ENCODE measurements around the gene GRXCR2. TPM values are rescaled to one million over a fixed set of nuclear protein-coding genes. Genes with fewer than 3 reads are reported as not detected.

Gene GRXCR2
- total RNA-seq, 1 experiment from 2014 or later = not detected

- no peak overlapping the region for H3K27ac ChIP-seq (ENCODE audit: low read depth, low read length)
- ChIA-PET CTCF (no interaction called here), RAD21 (ENCODE audit: low non-redundant PET in 1 of 2, low total read pairs in 2 of 2, uncharacterized antibody in 2 of 2, unreplicated experiment in 2 of 2) (no interaction called here), POLR2A (no interaction called here)
- no peak overlapping the region for H2AFZ ChIP-seq (ENCODE audit: low read depth, low read length, poor library complexity, severe bottlenecking)
- no peaks in the 10 kb centered on the region for H3K9me3 ChIP-seq (ENCODE audit: control insufficient read depth in 1 of 2, insufficient read depth in 1 of 2, low read depth in 1 of 2, low read length in 2 of 2)
- DNase-seq (ENCODE audit: low read depth, low spot score) (no peak), ATAC-seq (no peak)
- no peak overlapping the region for H3K4me2 ChIP-seq (ENCODE audit: low read length)
- H3K36me3 ChIP-seq (ENCODE audit: control insufficient read depth in 1 of 2, insufficient read depth in 2 of 2, low read length in 2 of 2) = no peaks in the 10 kb centered on the region
- H3K9ac ChIP-seq (ENCODE audit: low read length) = no peak overlapping the region
- intact Hi-C loops (cut with micrococcal nuclease) = no loop called here
- no peaks in the 10 kb centered on the region for H3K79me2 ChIP-seq (ENCODE audit: insufficient read depth, low read length)
- H3K4me3 ChIP-seq (replicated peaks in 1 of 2; ENCODE audit: low read depth in 1 of 2, low read length in 2 of 2) = no peak overlapping the region
- BruUV-seq (replicated peaks) = no TSS peak
- TF ChIP-seq CTCF (IDR thresholded peaks at IDR 0.05 in 2 of 3, conservative IDR thresholded peaks at IDR 0.05 in 1 of 3; ENCODE audit: borderline replicate concordance in 1 of 3, insufficient read depth in 1 of 3, low read depth in 2 of 3, low read length in 2 of 3) = no peak
- TF ChIP-seq ATF3 (IDR thresholded peaks at IDR 0.05) = no peak
- TF ChIP-seq YY1 (IDR thresholded peaks at IDR 0.05; ENCODE audit: extremely low read depth, insufficient replicate concordance, low read depth, low read length) = no peak
- TF ChIP-seq ZNF274 (IDR thresholded peaks at IDR 0.05; ENCODE audit: low read depth, low read length) = no peak
- no peak for TF ChIP-seq FOSL1 (IDR thresholded peaks at IDR 0.05; ENCODE audit: low read depth)
- no peak for TF ChIP-seq EZH2 (IDR thresholded peaks at IDR 0.05)
- TF ChIP-seq TCF7L2 (IDR thresholded peaks at IDR 0.05; ENCODE audit: borderline replicate concordance, extremely low read depth, insufficient read depth, insufficient read length) = no peak
- TF ChIP-seq POLR2AphosphoS5 (IDR thresholded peaks at IDR 0.05; ENCODE audit: low read depth, low read length) = no peak
- no peak for TF ChIP-seq JUND (IDR thresholded peaks at IDR 0.05)
- TF ChIP-seq MAX (IDR thresholded peaks at IDR 0.05) = no peak
- no peaks in the 10 kb centered on the region for H4K20me1 ChIP-seq (ENCODE audit: insufficient read depth)
- H3K4me1 ChIP-seq (ENCODE audit: control insufficient read depth in 1 of 2, insufficient read depth in 2 of 2, low read length in 2 of 2) = peaks cover 12 to 23% of the 10 kb centered on the region in 2 experiments
- no peaks in the 10 kb centered on the region for H3K9me2 ChIP-seq (ENCODE audit: insufficient read depth)
- H3K27me3 ChIP-seq (ENCODE audit: insufficient read depth, low read length) = no peaks in the 10 kb centered on the region
Observed at GRCh38 chr5:145858959-145859358, 13.9 kb downstream of the GRXCR2 start.

Measured in HCT116 (cell line).